KOPT-K1 (cell line): ENCODE measurements around the gene USP36.
"Not testable (repeated sequence)": the region's sequence is repeated elsewhere in the genome, so short reads cannot be mapped to it uniquely, and the experiment has no call there.

Experiments used
- H3K27ac ChIP-seq: fragments of 200-600 bp; sonication (generic); 2 replicates; pipeline ENCODE4 v1.5.1; 2016; ENCODE audit warnings: antibody characterized with exemption, mild to moderate bottlenecking, low read depth, low read length; ENCODE audit not compliant: poor library complexity, severe bottlenecking
- H3K36me3 ChIP-seq: fragments of 200-600 bp; sonication (generic); 2 replicates; pipeline ENCODE4 v1.5.1; 2017; ENCODE audit warnings: antibody characterized with exemption, mild to moderate bottlenecking, low read length, moderate library complexity; ENCODE audit not compliant: insufficient read depth
- H3K9me3 ChIP-seq: fragments of 200-600 bp; sonication (generic); 2 replicates; pipeline ENCODE4 v1.5.1; 2017; ENCODE audit warnings: antibody characterized with exemption, low read length, mild to moderate bottlenecking; ENCODE audit not compliant: insufficient read depth, poor library complexity, severe bottlenecking

USP36 gene

GRCh38 chr17:78766743-78767294 is 73.8 kb downstream of the USP36 start:
- no peaks in the 10 kb centered on the region for H3K36me3 ChIP-seq
- no peak overlapping the region for H3K27ac ChIP-seq
- no peaks in the 10 kb centered on the region for H3K9me3 ChIP-seq

- Histone ChIP-seq H3K36me3 (no peaks in the 10 kb centered on the region), H3K9me3 (no peaks in the 10 kb centered on the region), H3K27ac (no peak overlapping the region)
Measured at GRCh38 chr17:78766225-78766624, 74.4 kb downstream of the USP36 start.

DNA sequence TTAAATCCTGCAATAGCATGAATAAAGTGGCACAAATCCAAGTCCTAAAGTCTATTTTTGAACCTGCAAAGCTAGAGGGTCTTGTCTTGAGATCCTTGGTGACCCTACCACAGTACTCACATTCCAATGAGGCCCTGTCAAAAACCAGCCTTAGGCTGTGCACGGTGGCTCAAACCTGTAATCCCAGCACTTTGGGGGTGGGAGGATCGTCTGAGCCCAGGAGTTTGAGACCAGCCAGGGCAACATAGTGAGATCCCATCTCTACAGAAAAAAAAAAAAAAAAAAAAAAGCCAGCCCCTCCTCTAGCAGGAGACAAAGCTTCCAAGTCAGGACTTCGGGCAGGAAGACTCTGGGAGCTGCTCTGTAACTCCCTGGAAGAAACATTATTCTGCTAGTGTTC is 74.8 kb downstream of the USP36 start:
- Histone ChIP-seq H3K27ac (no peak overlapping the region), H3K9me3 (no peaks in the 10 kb centered on the region), H3K36me3 (no peaks in the 10 kb centered on the region)

DNA sequence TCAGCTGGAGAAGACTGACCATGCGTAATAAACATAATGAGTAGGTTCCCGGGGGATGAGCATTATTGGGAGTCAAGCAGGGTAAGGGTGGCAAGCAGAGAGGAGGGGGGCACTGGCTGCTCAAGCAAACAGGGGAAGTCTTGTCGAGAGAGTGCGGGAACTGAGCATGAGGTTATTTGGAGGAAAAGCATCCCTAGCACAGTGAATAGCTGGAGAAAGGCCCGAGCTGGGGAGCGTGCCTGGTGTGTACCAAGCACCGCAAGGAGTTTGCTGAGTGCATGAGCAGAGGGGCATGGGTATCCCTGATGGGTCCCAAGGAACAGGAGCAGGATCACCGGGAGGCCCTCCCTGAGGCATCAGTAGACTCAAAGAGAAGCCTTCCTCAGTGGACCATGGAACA is 75.7 kb downstream of the USP36 start:
- no peak overlapping the region for H3K27ac ChIP-seq
- H3K36me3 ChIP-seq: no peaks in the 10 kb centered on the region
- H3K9me3 ChIP-seq: no peaks in the 10 kb centered on the region

- no peak overlapping the region for H3K27ac ChIP-seq
- H3K9me3 ChIP-seq: no peaks in the 10 kb centered on the region
- no peaks in the 10 kb centered on the region for H3K36me3 ChIP-seq
Measured at GRCh38 chr17:78763561-78763960, 77.1 kb downstream of the USP36 start.

DNA sequence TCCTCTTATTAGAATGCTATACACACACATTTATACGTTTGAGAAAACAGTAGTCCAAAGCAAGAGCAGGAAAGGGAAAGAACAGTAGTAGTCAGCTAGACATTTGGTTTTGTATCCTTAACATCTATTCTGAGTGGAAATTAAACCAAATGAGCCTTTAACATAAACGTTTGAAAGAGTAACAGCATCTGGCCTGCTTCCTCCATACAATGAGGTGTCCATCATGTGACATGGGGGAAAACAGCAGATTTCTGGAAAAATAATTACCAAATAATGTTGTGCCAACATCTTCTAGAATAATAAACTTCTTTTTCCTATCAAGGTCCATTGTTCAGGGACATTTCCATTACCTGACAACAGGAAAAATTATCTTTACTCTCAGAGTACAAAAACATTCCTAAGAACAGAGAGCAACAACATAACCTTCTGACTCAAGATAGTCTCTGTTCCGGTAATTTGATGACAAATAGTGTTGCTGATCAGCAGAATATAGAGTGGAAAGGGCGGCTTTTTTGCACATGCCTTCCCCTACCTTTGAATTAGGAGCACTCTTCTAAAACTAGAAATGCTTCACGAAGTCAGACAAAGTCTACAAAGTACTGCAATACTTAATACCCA is 78.7 kb downstream of the USP36 start:
- Histone ChIP-seq H3K36me3 (no peaks in the 10 kb centered on the region), H3K9me3 (no peaks in the 10 kb centered on the region), H3K27ac (no peak overlapping the region)

DNA sequence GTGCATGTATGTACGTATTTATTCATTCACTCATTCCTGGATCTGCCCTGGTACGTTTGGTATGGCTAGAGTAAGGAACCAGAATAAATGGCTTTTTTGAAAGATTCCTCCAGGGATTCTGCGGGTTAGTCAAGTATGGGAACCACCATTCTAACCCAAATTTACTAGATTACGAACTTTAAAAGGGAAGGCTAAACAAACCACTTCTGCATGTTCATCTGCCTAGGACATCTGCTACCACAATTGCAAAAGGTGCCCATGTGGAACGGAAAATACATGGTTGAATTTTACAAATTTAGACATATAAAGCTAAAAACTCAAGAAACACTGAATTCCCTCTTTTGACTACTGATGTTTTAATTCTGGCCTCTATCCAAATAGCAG is 80.7 kb downstream of the USP36 start:
- H3K27ac ChIP-seq: peak overlapping the region; percentile 55
- no peaks in the 10 kb centered on the region for H3K9me3 ChIP-seq
- H3K36me3 ChIP-seq: no peaks in the 10 kb centered on the region

GRCh38 chr17:78759203-78759968 is 81.2 kb downstream of the USP36 start:
- Histone ChIP-seq H3K27ac (peak overlapping the region; percentile 55), H3K36me3 (no peaks in the 10 kb centered on the region), H3K9me3 (no peaks in the 10 kb centered on the region)

DNA sequence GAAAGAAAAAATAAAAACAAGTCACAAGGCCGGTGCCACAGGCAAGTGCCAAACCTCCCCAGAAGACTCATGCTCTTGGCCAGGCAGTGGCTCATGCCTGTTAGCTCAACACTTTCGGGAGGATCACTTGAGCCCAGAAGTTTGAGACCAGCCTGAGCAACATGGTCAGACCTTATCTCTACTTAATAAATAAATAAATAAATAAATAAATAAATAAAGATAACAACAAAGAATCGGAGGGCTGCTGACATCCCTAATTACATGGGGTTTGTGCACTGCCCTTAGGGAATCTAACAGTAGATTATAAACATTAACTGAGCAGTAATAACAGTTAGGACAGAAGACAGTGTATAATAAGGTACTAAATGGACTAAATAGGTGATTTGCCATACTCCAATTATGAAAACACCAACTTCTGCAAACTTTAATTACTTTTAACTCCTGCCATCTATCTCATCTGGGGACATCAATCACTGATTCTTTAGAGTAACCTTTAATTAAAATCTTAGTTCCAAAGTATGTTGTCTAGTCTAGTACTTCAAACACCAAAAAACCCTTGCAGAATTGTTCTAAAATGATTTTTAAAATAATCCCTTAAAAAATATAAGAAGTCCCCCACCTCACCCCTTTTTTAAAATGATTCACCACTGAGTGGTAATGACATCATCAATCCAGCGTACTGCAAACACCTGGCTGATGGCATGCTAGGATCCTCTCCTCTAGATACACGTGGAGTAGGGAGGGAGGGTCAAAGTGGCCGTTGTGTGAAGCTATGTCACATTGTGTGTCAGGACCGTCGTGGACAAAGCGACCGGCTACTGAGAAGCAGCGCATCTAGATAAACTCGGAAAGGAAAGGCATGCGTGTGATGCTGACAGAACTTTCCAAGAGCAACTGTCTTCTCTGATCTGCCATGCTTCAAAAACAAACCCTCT is 87.0 kb downstream of the USP36 start:
- Histone ChIP-seq H3K9me3 (no peaks in the 10 kb centered on the region), H3K27ac (no peak overlapping the region), H3K36me3 (no peaks in the 10 kb centered on the region)

DNA sequence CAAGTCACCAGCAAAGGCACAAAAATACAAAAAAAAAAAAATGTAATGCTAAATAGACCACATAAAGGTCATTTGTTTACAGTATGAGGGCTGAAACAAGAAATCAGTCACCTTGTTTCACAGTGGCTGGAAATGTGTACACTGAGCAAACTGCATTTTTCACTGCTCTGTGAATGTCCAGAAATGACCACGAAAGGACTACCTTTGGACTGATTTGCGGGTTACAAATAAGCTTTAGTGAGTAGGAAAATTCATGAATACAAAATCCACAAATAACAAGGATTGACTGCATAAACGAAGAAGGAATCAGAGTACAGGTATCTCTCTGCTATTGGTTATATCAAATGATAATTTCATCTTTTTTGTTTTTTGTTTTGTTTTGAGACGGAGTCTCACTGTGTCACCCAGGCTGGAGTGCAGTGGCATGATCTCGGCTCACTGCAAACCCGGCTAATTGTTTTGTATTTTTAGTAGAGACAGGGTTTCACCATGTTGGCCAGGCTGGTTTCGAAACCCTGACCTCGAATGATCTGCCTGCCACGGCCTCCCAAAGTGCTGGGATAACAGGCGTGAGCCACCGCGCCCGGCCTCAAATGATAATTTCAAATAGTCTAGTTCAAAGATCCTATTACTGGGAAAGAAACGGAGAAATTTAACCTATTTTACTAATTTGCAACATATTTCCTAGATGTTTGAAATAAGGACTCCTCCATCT is 89.0 kb downstream of the USP36 start:
- H3K36me3 ChIP-seq: no peaks in the 10 kb centered on the region
- H3K9me3 ChIP-seq: no peaks in the 10 kb centered on the region
- no peak overlapping the region for H3K27ac ChIP-seq

DNA sequence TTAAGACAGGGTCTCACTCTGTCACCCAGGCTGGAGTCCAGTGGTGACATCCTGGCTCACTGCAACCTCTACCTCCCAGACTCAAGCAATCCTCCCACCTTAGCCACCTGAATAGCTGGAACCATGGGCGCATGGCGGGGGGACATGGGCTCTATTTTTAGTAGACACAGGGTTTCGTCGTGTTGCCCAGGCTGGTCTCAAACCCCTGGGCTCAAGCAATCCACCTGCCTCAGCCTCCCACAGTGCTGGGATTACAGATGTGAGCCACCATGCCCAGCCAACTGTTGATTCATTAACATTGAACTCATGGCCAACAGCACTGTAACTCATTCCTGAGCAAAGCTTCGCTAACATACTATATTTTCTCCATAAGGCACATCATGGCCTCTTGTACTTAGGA is 89.6 kb downstream of the USP36 start:
- not testable (repeated sequence) for H3K27ac ChIP-seq, H3K9me3 ChIP-seq, H3K36me3 ChIP-seq

DNA sequence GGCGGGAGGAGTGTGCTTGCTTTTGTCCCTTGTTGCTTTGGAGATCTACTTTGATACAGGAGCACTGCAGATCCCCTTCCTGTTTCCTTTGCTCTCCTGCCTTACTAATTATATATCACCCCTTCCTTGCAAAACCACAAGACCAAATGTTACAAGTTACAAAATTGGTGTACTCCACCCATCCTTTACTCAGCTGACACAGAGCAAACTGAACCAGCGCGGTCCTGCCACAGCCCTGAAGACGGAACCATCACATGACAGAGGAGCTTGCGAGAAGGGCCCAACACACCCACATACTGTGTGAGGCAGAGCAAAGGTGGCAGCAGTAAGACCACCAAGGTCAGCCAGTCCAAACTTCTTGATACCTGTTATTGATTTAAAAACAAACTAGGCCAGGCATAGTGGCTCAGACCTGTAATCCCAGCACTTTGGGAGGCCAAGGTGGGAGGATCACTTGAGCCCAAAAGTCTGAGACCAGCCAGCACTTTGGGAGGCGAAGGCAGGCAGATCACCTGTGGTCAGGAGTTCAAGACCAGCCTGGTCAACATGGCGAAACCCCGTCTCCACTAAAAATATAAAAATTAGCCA is 91.8 kb downstream of the USP36 start:
- H3K27ac ChIP-seq: peak overlapping the region; percentile 69
- H3K9me3 ChIP-seq: no peaks in the 10 kb centered on the region
- no peaks in the 10 kb centered on the region for H3K36me3 ChIP-seq

- Histone ChIP-seq H3K36me3 (no peaks in the 10 kb centered on the region), H3K27ac (peak overlapping the region; percentile 69), H3K9me3 (no peaks in the 10 kb centered on the region)
Measured at GRCh38 chr17:78748048-78748729, 92.4 kb downstream of the USP36 start.

DNA sequence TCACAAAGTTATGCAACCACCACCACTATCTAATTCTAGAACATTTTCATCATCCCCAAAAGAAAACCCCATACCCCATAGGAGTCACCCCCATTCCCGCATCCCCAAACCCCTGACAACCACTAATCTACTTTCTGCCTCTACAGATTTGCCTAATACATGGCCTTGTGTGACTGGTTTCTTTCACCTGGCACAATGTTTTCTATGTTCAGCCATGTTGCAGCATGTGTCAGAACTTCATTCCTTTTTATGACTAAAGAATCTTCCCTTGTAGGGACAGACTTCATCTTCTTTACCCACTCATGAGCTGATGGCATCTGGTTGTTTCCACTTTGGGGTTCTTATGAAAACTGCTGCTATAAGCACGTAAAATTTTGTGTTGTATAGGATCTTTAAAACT is 93.1 kb downstream of the USP36 start:
- H3K9me3 ChIP-seq: no peaks in the 10 kb centered on the region
- H3K36me3 ChIP-seq: no peaks in the 10 kb centered on the region
- H3K27ac ChIP-seq: peak overlapping the region; percentile 69
